H1 (cell line): ENCODE results near the gene PCTP. TPM values are rescaled to one million over a fixed set of nuclear protein-coding genes. Genes with fewer than 3 reads are reported as not detected.

ENCODE experiments used
- CTCF ChIA-PET: fragments of 300-600 bp; sonication (Branson Sonifier 250); formaldehyde crosslinking; loops from one replicate; lab custom pipeline; 2021; ENCODE audit not compliant: partially characterized antibody; lab: Charles Lee
- POLR2A ChIA-PET: fragments of 300-600 bp; sonication (Branson Sonifier 250); formaldehyde crosslinking; loops from one replicate; lab custom pipeline; 2021; ENCODE audit warnings: inconsistent platforms; ENCODE audit not compliant: partially characterized antibody; lab: Charles Lee
- DNase-seq, 2 experiments: peaks; one replicate each; pipeline versions ENCODE4 v3.0.0 to v3.0.0-alpha.2; 2010 to 2022; ENCODE audit warnings: low spot score in 2 of 2, low read depth in 1 of 2, mixed read lengths in 1 of 2
- FAIRE-seq: peaks from 2 replicates; lab custom pipeline; 2011; peaks lifted over from hg19 to GRCh38; lab: Jason Lieb, UNC
- H2AFZ ChIP-seq: 2 replicates; pipeline ENCODE4 v1.8.1; 2012; ENCODE audit warnings: low read length, inconsistent platforms
- H2AK5ac ChIP-seq: 2 replicates; pipeline ENCODE4 v1.6.1; 2013; ENCODE audit warnings: low read depth, low read length
- H2BK120ac ChIP-seq: replicated peaks from 2 replicates; pipeline ENCODE3; 2013; ENCODE audit warnings: low read depth, low read length, inconsistent platforms
- H2BK12ac ChIP-seq: 2 replicates; pipeline ENCODE4 v1.6.1; 2013; ENCODE audit warnings: low read depth, low read length
- H2BK15ac ChIP-seq: 2 replicates; pipeline ENCODE4 v1.6.1; 2013; ENCODE audit warnings: low read length
- H2BK20ac ChIP-seq: 2 replicates; pipeline ENCODE4 v1.6.1; 2013; ENCODE audit warnings: low read length
- H2BK5ac ChIP-seq: 2 replicates; pipeline ENCODE4 v1.6.1; 2013; ENCODE audit warnings: low read depth, low read length
- H3K14ac ChIP-seq: 2 replicates; pipeline ENCODE4 v1.6.1; 2013; ENCODE audit warnings: inconsistent platforms; ENCODE audit not compliant: insufficient read length
- H3K18ac ChIP-seq: 2 replicates; pipeline ENCODE4 v1.6.1; 2013; ENCODE audit warnings: low read length; ENCODE audit errors: extremely low read depth
- H3K23ac ChIP-seq: 2 replicates; pipeline ENCODE4 v1.6.1; 2013; ENCODE audit warnings: inconsistent platforms; ENCODE audit not compliant: insufficient read length
- H3K23me2 ChIP-seq: 2 replicates; pipeline ENCODE4 v1.6.1; 2013; ENCODE audit warnings: low read depth, low read length
- H3K27ac ChIP-seq: 2 replicates; pipeline ENCODE4 v1.6.1; 2011; ENCODE audit warnings: low read depth, low read length, inconsistent platforms
- H3K27me3 ChIP-seq, 4 experiments: replicated peaks in 1 of 4; 1 replicate in 1 of 4; 2 replicates in 3 of 4; pipeline versions ENCODE4 v1.6.1 to v1.8.1; 2011 to 2013; ENCODE audit warnings: low read length in 3 of 4, mild to moderate bottlenecking in 3 of 4, inconsistent platforms in 2 of 4, mixed read lengths in 2 of 4, moderate library complexity in 1 of 4; ENCODE audit not compliant: control insufficient read depth in 3 of 4, insufficient read depth in 3 of 4; ENCODE audit errors: extremely low read depth in 1 of 4
- H3K36me3 ChIP-seq, 4 experiments: 2 replicates each; pipeline versions ENCODE4 v1.6.1 to v1.8.1; 2011 to 2013; ENCODE audit warnings: mild to moderate bottlenecking in 4 of 4, low read length in 3 of 4, moderate library complexity in 2 of 4, control low read depth in 1 of 4, inconsistent platforms in 1 of 4; ENCODE audit not compliant: insufficient read depth in 4 of 4, control insufficient read depth in 2 of 4
- H3K4ac ChIP-seq: replicated peaks from 2 replicates; pipeline ENCODE3; 2013; ENCODE audit warnings: low read length, low read depth, mixed read lengths, inconsistent platforms; ENCODE audit not compliant: insufficient read length
- H3K4me1 ChIP-seq, 4 experiments: replicated peaks in 1 of 4; 1 replicate in 1 of 4; 2 replicates in 3 of 4; pipeline versions ENCODE4 v1.6.1 to v1.8.1; 2011 to 2013; ENCODE audit warnings: low read length in 3 of 4, inconsistent platforms in 2 of 4, mixed read lengths in 1 of 4; ENCODE audit not compliant: insufficient read depth in 4 of 4, control insufficient read depth in 3 of 4
- H3K4me2 ChIP-seq, 2 experiments: 2 replicates each; pipeline versions ENCODE4 v1.6.1 to v1.8.1; 2011 to 2013; ENCODE audit warnings: low read depth in 2 of 2, low read length in 2 of 2, control low read depth in 1 of 2, inconsistent platforms in 1 of 2, mild to moderate bottlenecking in 1 of 2; ENCODE audit not compliant: insufficient read depth in 1 of 2
- H3K4me3 ChIP-seq, 4 experiments: fragments of 200-600, 300-600 bp in 1 of 4; sonication (generic), shearing (Covaris generic), sonication (Bioruptor Twin) in 1 of 4; 2 replicates each; pipeline versions ENCODE4 v1.5.1 to v1.8.1; 2011 to 2016; ENCODE audit warnings: low read length in 4 of 4, low read depth in 3 of 4, control low read depth in 2 of 4, inconsistent platforms in 2 of 4, mild to moderate bottlenecking in 2 of 4, mixed read lengths in 1 of 4, moderate library complexity in 1 of 4; ENCODE audit not compliant: insufficient read depth in 2 of 4; ENCODE audit errors: extremely low read depth in 1 of 4
- H3K56ac ChIP-seq: replicated peaks from 2 replicates; pipeline ENCODE3; 2013; ENCODE audit warnings: low read depth, mild to moderate bottlenecking, mixed read lengths, low read length, inconsistent platforms; ENCODE audit not compliant: insufficient read length
- H3K79me1 ChIP-seq: 2 replicates; pipeline ENCODE4 v1.6.1; 2013; ENCODE audit warnings: low read depth, low read length, control low read depth
- H3K79me2 ChIP-seq, 2 experiments: 2 replicates each; pipeline versions ENCODE4 v1.6.1 to v1.8.1; 2012 to 2013; ENCODE audit warnings: low read length in 2 of 2, mild to moderate bottlenecking in 2 of 2, inconsistent platforms in 1 of 2; ENCODE audit not compliant: insufficient read depth in 2 of 2, control insufficient read depth in 1 of 2
- H3K9ac ChIP-seq, 4 experiments: replicated peaks in 1 of 4; 1 replicate in 1 of 4; 2 replicates in 3 of 4; pipeline versions ENCODE4 v1.6.1 to v1.8.1; 2011 to 2013; ENCODE audit warnings: low read depth in 3 of 4, low read length in 3 of 4, control low read depth in 2 of 4, mild to moderate bottlenecking in 2 of 4, moderate library complexity in 2 of 4, inconsistent platforms in 1 of 4; ENCODE audit errors: extremely low read depth in 1 of 4
- H3K9me3 ChIP-seq, 2 experiments: 2 replicates each; pipeline versions ENCODE4 v1.6.1 to v1.8.1; 2012 to 2013; ENCODE audit warnings: mild to moderate bottlenecking in 2 of 2, moderate library complexity in 2 of 2, control low read depth in 1 of 2, inconsistent platforms in 1 of 2, low read depth in 1 of 2, low read length in 1 of 2, mixed read lengths in 1 of 2; ENCODE audit not compliant: insufficient read depth in 2 of 2
- H4K20me1 ChIP-seq, 2 experiments: replicated peaks in 1 of 2; 2 replicates each; pipeline versions ENCODE3 to v1.8.1; 2011 to 2013; ENCODE audit warnings: inconsistent platforms in 2 of 2, low read length in 2 of 2, mild to moderate bottlenecking in 1 of 2; ENCODE audit not compliant: insufficient read depth in 2 of 2, control insufficient read depth in 1 of 2
- H4K5ac ChIP-seq: 2 replicates; pipeline ENCODE4 v1.6.1; 2013; ENCODE audit warnings: low read length, low read depth, mixed read lengths, inconsistent platforms; ENCODE audit not compliant: insufficient read length
- H4K8ac ChIP-seq: 2 replicates; pipeline ENCODE4 v1.8.0; 2013; ENCODE audit warnings: mild to moderate bottlenecking, moderate library complexity, low read length, inconsistent platforms; ENCODE audit not compliant: insufficient read depth; ENCODE audit errors: extremely low read depth
- H4K91ac ChIP-seq: replicated peaks from 2 replicates; pipeline ENCODE3; 2013; ENCODE audit warnings: low read length, mixed read lengths, inconsistent platforms; ENCODE audit not compliant: insufficient read length
- RFX5 ChIP-seq: IDR thresholded peaks from 2 replicates; pipeline ENCODE4 v1.6.1; 2011; ENCODE audit warnings: low read depth, low read length, improper control_type of control experiment, borderline replicate concordance
- WGBS, 2 experiments: shearing (Covaris generic) in 1 of 2; methylation state at CpG; one replicate each; pipeline versions ENCODE4 v1.1.6 to v1.1.7; 2013 to 2015; ENCODE audit warnings: low lambda C conversion rate in 2 of 2, mixed read lengths in 2 of 2, inconsistent platforms in 1 of 2, low coverage in 1 of 2, missing lambda C conversion rate in 1 of 2; ENCODE audit not compliant: insufficient replicate concordance in 2 of 2, insufficient coverage in 1 of 2, insufficient read length in 1 of 2; ENCODE audit errors: extremely low coverage in 1 of 2, missing lambda C conversion rate in 1 of 2; 5-methylcytosine and 5-hydroxymethylcytosine counted together
- polyA plus RNA-seq, 7 experiments: library from polyadenylated mRNA; depleted of rRNA in 3 of 7; stranded (reverse) in 5 of 7; unstranded in 2 of 7; fragments of >200 nt in 5 of 7; fragments of 200-250 nt in 2 of 7; gene quantifications; 1 replicate in 5 of 7; 2 replicates in 1 of 7; 4 replicates in 1 of 7; pipeline versions ENCODE4 v1.2.1 to v1.2.3, GENCODE V29; 2011 to 2013; ENCODE audit warnings: missing spikeins in 2 of 7, mixed read lengths in 2 of 7
- total RNA-seq: library from RNA; stranded (reverse); fragmentation: NEBNext Ultra II Directional; extraction: Animal tissue kit (Norgen Biotek cat#: 25700); gene quantifications from 2 replicates; pipeline ENCODE4 v1.2.1, GENCODE V29; 2021

The PCTP gene
- total and polyA plus RNA-seq, 2 of the 8 experiments (the other 6 are each of a cell fraction or from before 2014, with no cell fraction given), result 14.1 to 14.6 TPM

GRCh38 chr17:55812323-55812722 is 61.5 kb downstream of the PCTP start:
- no peaks in the 10 kb centered on the region for H3K9me3 ChIP-seq
- H3K27me3 ChIP-seq, result no peaks in the 10 kb centered on the region
- no peak overlapping the region for H4K8ac ChIP-seq
- CTCF ChIA-PET, result no interaction called here
- no peaks in the 10 kb centered on the region for H3K36me3 ChIP-seq
- H3K27ac ChIP-seq, result no peak overlapping the region
- H2BK12ac ChIP-seq, result no peak overlapping the region
- POLR2A ChIA-PET, result no interaction called here
- no peak overlapping the region for H4K91ac ChIP-seq
- H3K56ac ChIP-seq, result no peak overlapping the region
- no peak overlapping the region for H2BK20ac ChIP-seq
- no peak for FAIRE-seq
- H2BK120ac ChIP-seq, result no peak overlapping the region
- no peaks in the 10 kb centered on the region for H3K23me2 ChIP-seq
- no peak for DNase-seq
- no peak overlapping the region for H3K4ac ChIP-seq
- H4K5ac ChIP-seq, result no peak overlapping the region
- no peak overlapping the region for H3K9ac ChIP-seq
- H2AFZ ChIP-seq, result no peak overlapping the region
- no peaks in the 10 kb centered on the region for H3K79me2 ChIP-seq
- H3K18ac ChIP-seq, result no peak overlapping the region
- H2BK15ac ChIP-seq, result no peak overlapping the region
- H3K14ac ChIP-seq, result no peak overlapping the region
- H3K23ac ChIP-seq, result no peak overlapping the region
- H2BK5ac ChIP-seq, result no peak overlapping the region
- H4K20me1 ChIP-seq, result no peaks in the 10 kb centered on the region
- H3K79me1 ChIP-seq, result no peaks in the 10 kb centered on the region
- WGBS, 2 experiments, result 84% methylated on average over 3 of the region's 3 CpGs; no CpG with 5 or more reads in 1 of the 2 experiments
- H3K4me1 ChIP-seq, result no peaks in the 10 kb centered on the region
- H3K4me3 ChIP-seq, result no peak overlapping the region
- H3K4me2 ChIP-seq, result no peak overlapping the region
- TF ChIP-seq RFX5, result no peak
- TF ChIP-seq, all 59 proteins: peak for 0
- H2AK5ac ChIP-seq, result no peak overlapping the region
